ENCODE measurements around the gene VCX. TPM values are rescaled to one million over a fixed set of nuclear protein-coding genes. Genes with fewer than 3 reads are reported as not detected.

The VCX gene
- total and polyA plus RNA-seq, 2 of the 13 experiments (the other 11 are each of a cell fraction or from before 2014, with no cell fraction given) = not detected

DNA sequence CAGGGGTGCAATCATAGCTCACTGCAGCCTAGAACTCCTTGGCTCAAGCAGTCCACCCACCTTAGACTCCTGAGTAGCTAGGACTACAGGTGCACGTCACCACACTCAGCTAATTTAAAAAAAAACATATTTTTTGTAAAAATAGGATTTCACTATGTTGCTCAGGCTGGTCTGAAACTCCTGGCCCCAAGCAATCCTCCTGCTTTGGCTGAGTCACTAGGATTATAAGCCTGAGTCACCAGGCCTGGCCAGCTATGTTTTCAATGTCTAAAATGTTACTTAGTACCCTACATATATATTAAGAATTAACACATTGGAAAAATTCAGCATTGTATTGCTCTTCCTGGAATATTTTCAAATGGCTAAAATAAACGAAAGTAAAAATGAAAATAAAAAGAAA is 46.7 kb downstream of the VCX start (continued):
- TF ChIP-seq JUND (CRISPR knock-in tag; IDR thresholded peaks at IDR 0.05) (no peak), ARID3A (IDR thresholded peaks at IDR 0.05; ENCODE audit: low read depth, low read length) (no peak), E2F5 (CRISPR knock-in tag; conservative IDR thresholded peaks at IDR 0.05) (no peak), SIX4 (CRISPR knock-in tag; IDR thresholded peaks at IDR 0.05) (no peak)

DNA sequence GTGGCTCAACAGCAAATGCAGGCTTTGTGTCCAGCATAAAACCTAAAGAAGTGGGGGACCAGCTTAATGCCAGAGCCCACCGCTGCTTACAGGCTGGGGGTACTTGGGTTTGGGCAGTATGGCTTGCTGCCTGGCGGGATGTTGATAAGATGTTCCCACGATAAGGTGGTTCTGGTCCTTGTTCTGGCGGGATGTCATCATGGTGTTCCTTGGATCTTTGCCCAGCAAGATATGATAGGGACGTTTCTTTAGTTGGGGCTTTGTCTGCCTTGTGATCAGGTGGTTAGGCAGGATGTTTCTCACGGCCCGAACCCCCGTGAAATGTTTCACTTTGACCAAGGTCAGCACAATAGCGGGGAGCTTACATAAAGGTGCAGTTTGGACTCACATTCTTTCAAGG is 49.0 kb downstream of the VCX start:
- no peak overlapping the region for H2AFZ ChIP-seq (ENCODE audit: low read length)
- no peaks in the 10 kb centered on the region for H3K79me2 ChIP-seq (ENCODE audit: insufficient read depth, low read length)
- in situ Hi-C loops (cut with HindIII; ENCODE audit: extremely low pct_ligation_motif_present, low pct_unique_long_range_greater_than_20kb) = no loop called here
- ATAC-seq (peak; percentile 59), DNase-seq (ENCODE audit: low spot score) (peak; percentile 29), FAIRE-seq (peak; percentile 86)
- peak overlapping the region; percentile 8; the same call in 1 of the 2 replicates for H3K4me2 ChIP-seq (ENCODE audit: low read depth, low read length)
- H3K9me3 ChIP-seq (ENCODE audit: low read length) = no peaks in the 10 kb centered on the region
- POLR2A ChIA-PET = no interaction called here
- no TSS peak for BruUV-seq (replicated peaks)
- intact Hi-C loops (cut with micrococcal nuclease; ENCODE audit: unreplicated experiment) = no loop called here
- CTCF ChIA-PET (ENCODE audit: low intra/inter-chr PET ratio, low total read pairs) = no interaction called here
- no peaks in the 10 kb centered on the region for H4K20me1 ChIP-seq (ENCODE audit: insufficient read depth, low read length)
- H3K27me3 ChIP-seq (ENCODE audit: control insufficient read depth in 1 of 2, insufficient read depth in 2 of 2, low read length in 2 of 2) = no peaks in the 10 kb centered on the region
- no peak overlapping the region for H3K27ac ChIP-seq (ENCODE audit: extremely low read length, insufficient read depth, low read length)
- H3K4me1 ChIP-seq (ENCODE audit: insufficient read depth, low read length) = peaks cover 15% of the 10 kb centered on the region; the same call in 1 of the 2 replicates
- no peak overlapping the region for H3K9ac ChIP-seq (ENCODE audit: insufficient read depth, low read depth, low read length)
- 6% methylated on average over 2 of the region's 9 CpGs for WGBS (ENCODE audit: low lambda C conversion rate)
- no peak overlapping the region for H3K4me3 ChIP-seq (replicated peaks in 1 of 3; ENCODE audit: insufficient read depth in 1 of 3, low read depth in 2 of 3, low read length in 3 of 3)
- H3K36me3 ChIP-seq (replicated peaks in 1 of 2; ENCODE audit: control insufficient read depth in 1 of 2, insufficient read depth in 2 of 2, low read length in 2 of 2) = no peaks in the 10 kb centered on the region
- TF ChIP-seq KMT2B (CRISPR knock-in tag; IDR thresholded peaks at IDR 0.05) (no peak), TEAD3 (CRISPR knock-in tag; optimal IDR thresholded peaks at IDR 0.05; ENCODE audit: borderline replicate concordance) (peak; percentile 16)

Other genes with a start within 250 kb of the VCX start
- gene PNPLA4, start 84.2 kb downstream of the VCX start, total RNA-seq (2016; rRNA removed; fragmentation: Illumina TruSeq; extraction: Trizol) = 14.9 and 17.7 TPM in 2 replicates
- gene PNPLA4, start 84.2 kb downstream of the VCX start, polyA plus RNA-seq (2011; rRNA removed) = 13.0 and 15.7 TPM in 2 replicates

Measured in HepG2 (cell line).